ENCODE results near the gene MT1F. TPM values are rescaled to one million over a fixed set of nuclear protein-coding genes. Genes with fewer than 3 reads are reported as not detected.

MT1F gene
- total and polyA plus RNA-seq, 2 donors (not counting 1 experiment from before 2014, with no cell fraction given) = 4.3 to 5.3 TPM

- WGBS (ENCODE audit: insufficient coverage) = 78% methylated on average over 7 of the region's 9 CpGs
- Mint-ChIP-seq H3K27me3 (peaks cover 54% of the 10 kb centered on the region), H3K27ac (no peak overlapping the region), H3K4me3 (no peak overlapping the region), H3K9me3 (ENCODE audit: insufficient read depth) (no peaks in the 10 kb centered on the region), H3K4me1 (peaks cover 36% of the 10 kb centered on the region)
- peaks cover 0 to 57% (median 32%) of the 10 kb centered on the region in 4 experiments for H3K27me3 ChIP-seq (replicated peaks in 1 of 4; ENCODE audit: control extremely low read depth in 1 of 4, control insufficient read depth in 3 of 4, insufficient read depth in 4 of 4, low read length in 3 of 4)
- H3K9me3 ChIP-seq (ENCODE audit: control extremely low read depth in 1 of 3, control insufficient read depth in 2 of 3, insufficient read depth in 1 of 3, low read length in 2 of 3) = no peaks in the 10 kb centered on the region
- CTCF ChIA-PET = interaction anchor here (2.2 kb wide), 1 partner anchor 28 kb away, joined by 15 read pairs; no protein-coding TSS in a partner anchor
- ATAC-seq (ENCODE audit: low read depth) (no peak), DNase-seq (no peak)
- no peak overlapping the region for H2AFZ ChIP-seq (ENCODE audit: insufficient read depth, low read depth, low read length, poor library complexity, severe bottlenecking)
- no peak overlapping the region for H3K4me3 ChIP-seq (ENCODE audit: control extremely low read depth in 1 of 5, extremely low read depth in 1 of 5, insufficient read depth in 1 of 5, low read depth in 2 of 5, low read length in 4 of 5)
- H3K27ac ChIP-seq (ENCODE audit: low read length in 2 of 2) = no peak overlapping the region
- POLR2A ChIA-PET = interaction anchor here (0.6 kb wide), 1 partner anchor 10 kb away, joined by 3 read pairs; no protein-coding TSS in a partner anchor
- no peak overlapping the region for H3K4me2 ChIP-seq (replicated peaks; ENCODE audit: low read depth, low read length, poor library complexity, severe bottlenecking)
- no peaks in the 10 kb centered on the region for H4K20me1 ChIP-seq (ENCODE audit: control insufficient read depth, insufficient read depth, low read length, poor library complexity, severe bottlenecking)
- intact Hi-C loops (cut with micrococcal nuclease) = no loop called here
- H3K36me3 ChIP-seq (replicated peaks in 1 of 2; ENCODE audit: control extremely low read depth in 1 of 2, control insufficient read depth in 1 of 2, extremely low read depth in 1 of 2, insufficient read depth in 2 of 2, low read length in 1 of 2) = no peaks in the 10 kb centered on the region
- no peak overlapping the region for H3K9ac ChIP-seq (ENCODE audit: low read length)
- peaks cover 35 to 39% of the 10 kb centered on the region in 2 donors for H3K4me1 ChIP-seq (ENCODE audit: control insufficient read depth in 2 of 2, insufficient read depth in 2 of 2, low read length in 2 of 2)
- H3K79me2 ChIP-seq (ENCODE audit: control insufficient read depth, insufficient read depth, low read length) = no peaks in the 10 kb centered on the region
- no peak for TF ChIP-seq EZH2 (IDR thresholded peaks at IDR 0.05; ENCODE audit: borderline replicate concordance, insufficient read depth, low read depth, low read length, poor library complexity, severe bottlenecking)
- TF ChIP-seq, protein P1, sequence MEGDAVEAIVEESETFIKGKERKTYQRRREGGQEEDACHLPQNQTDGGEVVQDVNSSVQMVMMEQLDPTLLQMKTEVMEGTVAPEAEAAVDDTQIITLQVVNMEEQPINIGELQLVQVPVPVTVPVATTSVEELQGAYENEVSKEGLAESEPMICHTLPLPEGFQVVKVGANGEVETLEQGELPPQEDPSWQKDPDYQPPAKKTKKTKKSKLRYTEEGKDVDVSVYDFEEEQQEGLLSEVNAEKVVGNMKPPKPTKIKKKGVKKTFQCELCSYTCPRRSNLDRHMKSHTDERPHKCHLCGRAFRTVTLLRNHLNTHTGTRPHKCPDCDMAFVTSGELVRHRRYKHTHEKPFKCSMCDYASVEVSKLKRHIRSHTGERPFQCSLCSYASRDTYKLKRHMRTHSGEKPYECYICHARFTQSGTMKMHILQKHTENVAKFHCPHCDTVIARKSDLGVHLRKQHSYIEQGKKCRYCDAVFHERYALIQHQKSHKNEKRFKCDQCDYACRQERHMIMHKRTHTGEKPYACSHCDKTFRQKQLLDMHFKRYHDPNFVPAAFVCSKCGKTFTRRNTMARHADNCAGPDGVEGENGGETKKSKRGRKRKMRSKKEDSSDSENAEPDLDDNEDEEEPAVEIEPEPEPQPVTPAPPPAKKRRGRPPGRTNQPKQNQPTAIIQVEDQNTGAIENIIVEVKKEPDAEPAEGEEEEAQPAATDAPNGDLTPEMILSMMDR (IDR thresholded peaks at IDR 0.05) = no peak
Observed at GRCh38 chr16:56628486-56629350, 29.0 kb upstream of the MT1F start.

- ChIA-PET CTCF (interaction anchor here (1.3 to 2.2 kb wide), 4 partner anchors 14 to 28 kb away, joined by 4 to 15 read pairs (median 6); partner anchors contain the start of gene MT2A), POLR2A (no interaction called here)
- intact Hi-C loops (cut with micrococcal nuclease) = no loop called here
- peaks cover 33% of the 10 kb centered on the region for H3K4me1 Mint-ChIP-seq
- H3K4me3 Mint-ChIP-seq = no peak overlapping the region
- Histone ChIP-seq H4K20me1 (ENCODE audit: control insufficient read depth, insufficient read depth, low read length, poor library complexity, severe bottlenecking) (no peaks in the 10 kb centered on the region), H3K9me3 (ENCODE audit: control extremely low read depth in 1 of 3, control insufficient read depth in 2 of 3, insufficient read depth in 1 of 3, low read length in 2 of 3) (peaks cover 0 to under 1% (median 0%) of the 10 kb centered on the region in 3 donors), H3K27ac (ENCODE audit: low read length in 2 of 2) (no peak overlapping the region), H3K9ac (ENCODE audit: low read length) (no peak overlapping the region), H3K79me2 (ENCODE audit: control insufficient read depth, insufficient read depth, low read length) (no peaks in the 10 kb centered on the region), H3K4me1 (ENCODE audit: control insufficient read depth in 2 of 2, insufficient read depth in 2 of 2, low read length in 2 of 2) (peaks cover 35 to 41% of the 10 kb centered on the region in 2 donors), H3K36me3 (replicated peaks in 1 of 2; ENCODE audit: control extremely low read depth in 1 of 2, control insufficient read depth in 1 of 2, extremely low read depth in 1 of 2, insufficient read depth in 2 of 2, low read length in 1 of 2) (no peaks in the 10 kb centered on the region), H2AFZ (ENCODE audit: insufficient read depth, low read depth, low read length, poor library complexity, severe bottlenecking) (no peak overlapping the region), H3K4me2 (replicated peaks; ENCODE audit: low read depth, low read length, poor library complexity, severe bottlenecking) (no peak overlapping the region), H3K27me3 (replicated peaks in 1 of 4; ENCODE audit: control extremely low read depth in 1 of 4, control insufficient read depth in 3 of 4, insufficient read depth in 4 of 4, low read length in 3 of 4) (peaks cover 0 to 65% (median 36%) of the 10 kb centered on the region in 4 experiments), H3K4me3 (ENCODE audit: control extremely low read depth in 1 of 5, extremely low read depth in 1 of 5, insufficient read depth in 1 of 5, low read depth in 2 of 5, low read length in 4 of 5) (no peak overlapping the region)
- no peak overlapping the region for H3K27ac Mint-ChIP-seq
- DNase-seq (no peak), ATAC-seq (ENCODE audit: low read depth) (no peak)
- H3K27me3 Mint-ChIP-seq = peaks cover 57% of the 10 kb centered on the region
- no peaks in the 10 kb centered on the region for H3K9me3 Mint-ChIP-seq (ENCODE audit: insufficient read depth)
- TF ChIP-seq EZH2 (IDR thresholded peaks at IDR 0.05; ENCODE audit: borderline replicate concordance, insufficient read depth, low read depth, low read length, poor library complexity, severe bottlenecking) = no peak
- WGBS (ENCODE audit: insufficient coverage) = 91% methylated on average over 3 of the region's 3 CpGs
Observed at GRCh38 chr16:56629531-56629930, 28.2 kb upstream of the MT1F start.
